SKM-1 treated with dmso at 0.1 percent for 144 hours (cell line): ENCODE data around the gene LNX1.

ENCODE experiments used
- DNase-seq: peaks from one replicate; lab custom pipeline; 2025; ENCODE audit not compliant: unreplicated experiment; lab: John Stamatoyannopoulos, UW

Gene LNX1

GRCh38 chr4:53537606-53538005, 53.7 kb downstream of the LNX1 start:
- no peak for DNase-seq

- DNase-seq, result no peak
Observed at GRCh38 chr4:53536328-53536727, 55.0 kb downstream of the LNX1 start.

- DNase-seq, result no peak
Observed at GRCh38 chr4:53535567-53535966, 55.7 kb downstream of the LNX1 start.

- no peak for DNase-seq
Observed at GRCh38 chr4:53534684-53535083, 56.6 kb downstream of the LNX1 start.

GRCh38 chr4:53532521-53532920, 58.8 kb downstream of the LNX1 start:
- DNase-seq, result no peak

- DNase-seq, result no peak
Observed at GRCh38 chr4:53531585-53532224, 59.6 kb downstream of the LNX1 start.

GRCh38 chr4:53529025-53529424, 62.3 kb downstream of the LNX1 start:
- no peak for DNase-seq

- no peak for DNase-seq
Observed at GRCh38 chr4:53527930-53528329, 63.4 kb downstream of the LNX1 start.

- DNase-seq, result no peak
Observed at GRCh38 chr4:53527326-53527725, 64.0 kb downstream of the LNX1 start.

- DNase-seq, result no peak
Observed at GRCh38 chr4:53522334-53522733, 69.0 kb downstream of the LNX1 start.

GRCh38 chr4:53520116-53520515, 71.2 kb downstream of the LNX1 start:
- DNase-seq, result no peak

GRCh38 chr4:53518807-53519206, 72.5 kb downstream of the LNX1 start:
- no peak for DNase-seq

- no peak for DNase-seq
Observed at GRCh38 chr4:53515076-53515475, 76.2 kb downstream of the LNX1 start.

- no peak for DNase-seq
Observed at GRCh38 chr4:53514509-53514908, 76.8 kb downstream of the LNX1 start.

- DNase-seq, result no peak
Observed at GRCh38 chr4:53512608-53513007, 78.7 kb downstream of the LNX1 start.

GRCh38 chr4:53511014-53511413, 80.3 kb downstream of the LNX1 start:
- DNase-seq, result no peak

- DNase-seq, result no peak
Observed at GRCh38 chr4:53510321-53510720, 81.0 kb downstream of the LNX1 start.

- DNase-seq, result no peak
Observed at GRCh38 chr4:53508446-53508845, 82.8 kb downstream of the LNX1 start.

GRCh38 chr4:53507671-53508286, 83.5 kb downstream of the LNX1 start:
- no peak for DNase-seq

- no peak for DNase-seq
Observed at GRCh38 chr4:53507058-53507457, 84.2 kb downstream of the LNX1 start.

GRCh38 chr4:53505947-53506346, 85.3 kb downstream of the LNX1 start:
- no peak for DNase-seq

GRCh38 chr4:53502094-53502493, 89.2 kb downstream of the LNX1 start:
- no peak for DNase-seq

GRCh38 chr4:53501561-53501960, 89.7 kb downstream of the LNX1 start:
- no peak for DNase-seq
